ENCODE results near the gene TMEM41A.

- TF ChIP-seq FOXM1 (IDR thresholded peaks at IDR 0.05; ENCODE audit: borderline replicate concordance) (no peak), SUZ12 (IDR thresholded peaks at IDR 0.05) (no peak), FOXA1 (IDR thresholded peaks at IDR 0.05) (no peak), PKNOX1 (IDR thresholded peaks at IDR 0.05) (no peak), FOXK2 (IDR thresholded peaks at IDR 0.05) (no peak), SP1 (IDR thresholded peaks at IDR 0.05) (no peak), HDGF (IDR thresholded peaks at IDR 0.05; ENCODE audit: borderline replicate concordance) (no peak), TARDBP (IDR thresholded peaks at IDR 0.05) (no peak)
Measured at GRCh38 chr3:185439745-185440466, 58.9 kb downstream of the TMEM41A start.
